HG03565 (cell line): ENCODE results near the gene OOSP3.

Source experiments
- ATAC-seq: cut with Tn5 transposase; IDR thresholded peaks from one replicate; pipeline ENCODE4 v1.9.1; 2021; ENCODE audit warnings: mild to moderate bottlenecking, moderate library complexity; ENCODE audit not compliant: unreplicated experiment

The OOSP3 gene

DNA sequence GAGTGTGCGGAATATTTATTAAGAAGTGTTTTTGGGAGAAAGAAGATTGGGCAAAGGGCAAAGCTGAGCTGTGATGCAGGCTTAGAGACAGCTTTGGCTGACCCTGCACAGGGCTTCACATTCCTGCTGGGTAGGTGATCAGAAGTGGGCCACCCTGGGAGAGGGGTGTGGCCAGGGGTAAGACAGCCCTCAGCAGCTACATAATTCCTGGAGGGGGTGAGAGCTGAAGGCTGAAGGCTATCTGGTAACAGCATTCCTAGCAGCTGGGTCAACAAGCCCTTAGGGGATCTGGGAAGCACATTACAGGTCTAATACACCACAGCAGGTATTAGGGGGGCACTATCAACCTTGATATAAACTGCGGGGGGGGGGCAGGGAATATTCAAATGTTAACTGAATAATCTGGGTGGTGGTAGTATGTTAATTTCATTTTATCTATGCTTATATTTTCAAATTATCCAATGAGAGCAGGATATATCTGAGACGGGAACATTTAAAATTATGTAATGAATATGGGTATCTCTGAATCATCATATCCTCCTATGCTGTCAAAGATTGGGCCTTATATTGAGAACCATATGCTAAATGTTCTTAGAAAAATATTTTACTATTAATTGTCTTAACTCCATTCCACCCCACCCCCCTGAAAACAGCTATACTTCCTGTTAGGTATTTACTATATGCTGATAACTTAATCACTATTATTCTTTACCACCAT lies 65.6 kb downstream of the OOSP3 start:
- ATAC-seq: no peak

DNA sequence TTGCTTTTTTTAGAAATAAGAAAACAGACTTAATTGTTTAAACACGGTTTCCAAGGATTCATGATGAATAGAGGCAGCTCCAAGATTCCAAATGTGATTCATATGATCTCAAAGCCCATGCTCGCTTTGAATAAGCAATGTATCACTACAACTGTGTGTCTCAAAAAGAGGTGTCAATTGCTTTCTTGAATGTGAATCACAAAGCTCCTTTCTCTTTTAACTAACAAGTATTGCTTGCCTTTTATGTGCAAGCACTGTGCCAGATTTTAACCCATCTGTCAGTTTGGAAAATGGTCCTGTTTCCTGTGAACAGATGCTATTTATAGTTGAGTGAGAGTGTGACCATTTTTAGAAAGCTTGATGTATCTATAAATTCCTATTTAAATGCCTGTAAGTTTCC lies 66.1 kb downstream of the OOSP3 start:
- no peak for ATAC-seq
